NB4 (cell line): ENCODE measurements around the gene RPL32.
"Not testable (repeated sequence)": the region's sequence is repeated elsewhere in the genome, so short reads cannot be mapped to it uniquely, and the experiment has no call there.

Source experiments
- DNase-seq: peaks from one replicate; pipeline ENCODE4 v3.0.0; 2010; ENCODE audit warnings: low read depth
- H3K4me3 ChIP-seq: one replicate; pipeline ENCODE4 v1.5.1; 2011; ENCODE audit warnings: mild to moderate bottlenecking, low read depth, low read length, moderate library complexity
- CTCF ChIP-seq: IDR thresholded peaks from one replicate; pipeline ENCODE4 v1.5.1; 2012; ENCODE audit warnings: low read depth, low read length
- MAX ChIP-seq: IDR thresholded peaks from 2 replicates; pipeline ENCODE4 v1.6.1; 2011; ENCODE audit warnings: low read depth, low read length
- MYC ChIP-seq: IDR thresholded peaks from 2 replicates; pipeline ENCODE4 v1.6.1; 2011; ENCODE audit warnings: low read depth, low read length
- POLR2A ChIP-seq: IDR thresholded peaks from 2 replicates; pipeline ENCODE4 v1.6.1; 2011; ENCODE audit warnings: mild to moderate bottlenecking; ENCODE audit not compliant: insufficient read length; ENCODE audit errors: extremely low read depth

RPL32 gene

GRCh38 chr3:12841970-12842328, 584 bp upstream of the RPL32 start:
- DNase-seq, result no peak
- TF ChIP-seq MAX, result no peak
- TF ChIP-seq CTCF, result no peak
- TF ChIP-seq MYC, result no peak
- TF ChIP-seq POLR2A, result no peak
- peak overlapping the region; percentile 29 for H3K4me3 ChIP-seq

- no peak for TF ChIP-seq POLR2A
- no peak for TF ChIP-seq CTCF
- no peak for TF ChIP-seq MAX
- no peak for TF ChIP-seq MYC
- H3K4me3 ChIP-seq, result peak overlapping the region; percentile 100
- peak; percentile 17 for DNase-seq
Observed at GRCh38 chr3:12840591-12841148, 695 bp downstream of the RPL32 start.

- peak overlapping the region; percentile 100 for H3K4me3 ChIP-seq
Observed at GRCh38 chr3:12840148-12840547, 1.2 kb downstream of the RPL32 start.

GRCh38 chr3:12839156-12839946, 2.0 kb downstream of the RPL32 start:
- DNase-seq, result no peak
- peak overlapping the region; percentile 100 for H3K4me3 ChIP-seq
- TF ChIP-seq POLR2A, result no peak
- TF ChIP-seq MYC, result no peak
- TF ChIP-seq CTCF, result no peak
- TF ChIP-seq MAX, result no peak

More at GRCh38 chr3:12840148-12840547, 1.2 kb downstream of the RPL32 start:
- not testable (repeated sequence) for DNase-seq

GRCh38 chr3:12838179-12838965, 3.0 kb downstream of the RPL32 start:
- TF ChIP-seq CTCF (no peak), MYC (no peak), POLR2A (no peak), MAX (no peak)

More at GRCh38 chr3:12838179-12838965, 3.0 kb downstream of the RPL32 start:
- H3K4me3 ChIP-seq, result peak overlapping the region; percentile 100
- no peak for DNase-seq
